ENCODE results near the gene LIFR.

- no peak for TF ChIP-seq CTCF (conservative IDR thresholded peaks at IDR 0.05; ENCODE audit: low read depth, low read length)
- TF ChIP-seq EZH2 (IDR thresholded peaks at IDR 0.05; ENCODE audit: low read length, unreplicated experiment): no peak
These were observed 34.5 kb upstream of the LIFR start for GRCh38 chr5:38590838-38591522.

Data from PC-3 (cell line).